Osteoblast (primary cell): ENCODE measurements around the gene IPO9. TPM values are rescaled to one million over a fixed set of nuclear protein-coding genes. Genes with fewer than 3 reads are reported as not detected.

Source experiments
- DNase-seq: peaks from one replicate; pipeline ENCODE4 v3.0.0; 2011; ENCODE audit warnings: low spot score, mixed read lengths; ENCODE audit not compliant: insufficient read length; ENCODE audit errors: missing footprints
- H2AFZ ChIP-seq: 2 replicates; pipeline ENCODE4 v1.6.0; 2011; ENCODE audit warnings: mild to moderate bottlenecking, low read length
- H3K27ac ChIP-seq: 2 replicates; pipeline ENCODE4 v1.5.1; 2011; ENCODE audit warnings: mild to moderate bottlenecking, low read depth, low read length, moderate library complexity
- H3K27me3 ChIP-seq: 2 replicates; pipeline ENCODE4 v1.6.0; 2012; ENCODE audit warnings: mild to moderate bottlenecking, control low read depth, inconsistent platforms, low read length, moderate library complexity; ENCODE audit not compliant: insufficient read depth
- H3K36me3 ChIP-seq: 2 replicates; pipeline ENCODE4 v1.5.1; 2011; ENCODE audit warnings: mild to moderate bottlenecking, low read length, control low read depth, moderate library complexity; ENCODE audit not compliant: insufficient read depth
- H3K4me1 ChIP-seq: 2 replicates; pipeline ENCODE4 v1.5.1; 2011; ENCODE audit warnings: mild to moderate bottlenecking, low read length, control low read depth, moderate library complexity; ENCODE audit not compliant: insufficient read depth
- H3K4me2 ChIP-seq: 2 replicates; pipeline ENCODE4 v1.6.0; 2011; ENCODE audit warnings: mild to moderate bottlenecking, low read length; ENCODE audit not compliant: insufficient read depth
- H3K4me3 ChIP-seq: fragments of 200-600 bp; sonication (generic); 3 replicates; pipeline ENCODE4 v1.5.1; 2012; ENCODE audit warnings: mild to moderate bottlenecking, low read length, inconsistent platforms; ENCODE audit not compliant: insufficient read depth
- H3K79me2 ChIP-seq: 2 replicates; pipeline ENCODE4 v1.6.0; 2012; ENCODE audit warnings: mild to moderate bottlenecking, low read length, control low read depth, inconsistent platforms; ENCODE audit not compliant: insufficient read depth
- H3K9me3 ChIP-seq: 2 replicates; pipeline ENCODE4 v1.5.1; 2011; ENCODE audit warnings: low read depth, low read length, control low read depth
- H4K20me1 ChIP-seq: 2 replicates; pipeline ENCODE4 v1.6.0; 2012; ENCODE audit warnings: mild to moderate bottlenecking, low read length, control low read depth; ENCODE audit not compliant: insufficient read depth
- CTCF ChIP-seq: IDR thresholded peaks from 2 replicates; pipeline ENCODE4 v1.5.1; 2011; ENCODE audit warnings: mild to moderate bottlenecking, low read depth, low read length, moderate library complexity; ENCODE audit errors: extremely low read depth
- total RNA-seq: library from RNA; depleted of rRNA; stranded (reverse); fragments of >200 nt; gene quantifications from 2 replicates; pipeline ENCODE4 v1.2.3, GENCODE V29; 2012

The IPO9 gene
- total RNA-seq, 1 donor, result 26.1 TPM

- TF ChIP-seq CTCF, result no peak
- DNase-seq, result no peak
- H3K27me3 ChIP-seq, result no peaks in the 10 kb centered on the region
- H3K4me1 ChIP-seq, result peaks cover 35% of the 10 kb centered on the region
- peaks cover 35% of the 10 kb centered on the region for H3K79me2 ChIP-seq
- H3K9me3 ChIP-seq, result no peaks in the 10 kb centered on the region
- H3K4me3 ChIP-seq, result no peak overlapping the region
- H3K4me2 ChIP-seq, result no peak overlapping the region
- H4K20me1 ChIP-seq, result no peaks in the 10 kb centered on the region
- H2AFZ ChIP-seq, result no peak overlapping the region
- H3K36me3 ChIP-seq, result peaks cover 69% of the 10 kb centered on the region
- peak overlapping the region; percentile 23 for H3K27ac ChIP-seq
Measured at GRCh38 chr1:201782353-201782752, 46.6 kb upstream of the IPO9 start.

- no peak overlapping the region for H3K4me3 ChIP-seq
- H3K4me2 ChIP-seq, result no peak overlapping the region
- H3K27me3 ChIP-seq, result no peaks in the 10 kb centered on the region
- peaks cover 76% of the 10 kb centered on the region for H3K36me3 ChIP-seq
- no peak for TF ChIP-seq CTCF
- DNase-seq, result no peak
- peak overlapping the region; percentile 23 for H3K27ac ChIP-seq
- H3K4me1 ChIP-seq, result peaks cover 29% of the 10 kb centered on the region
- H3K9me3 ChIP-seq, result no peaks in the 10 kb centered on the region
- H3K79me2 ChIP-seq, result peaks cover 35% of the 10 kb centered on the region
- H4K20me1 ChIP-seq, result no peaks in the 10 kb centered on the region
- H2AFZ ChIP-seq, result no peak overlapping the region
Measured at GRCh38 chr1:201783058-201783457, 45.9 kb upstream of the IPO9 start.

- Histone ChIP-seq H3K27ac (no peak overlapping the region), H3K4me1 (peaks cover 26% of the 10 kb centered on the region), H3K36me3 (peaks cover 81% of the 10 kb centered on the region), H3K79me2 (peaks cover 39% of the 10 kb centered on the region), H3K4me3 (no peak overlapping the region), H2AFZ (no peak overlapping the region), H3K27me3 (no peaks in the 10 kb centered on the region), H4K20me1 (no peaks in the 10 kb centered on the region), H3K9me3 (no peaks in the 10 kb centered on the region), H3K4me2 (no peak overlapping the region)
- TF ChIP-seq CTCF, result no peak
- DNase-seq, result no peak
Measured at GRCh38 chr1:201783572-201783971, 45.4 kb upstream of the IPO9 start.

- no peak overlapping the region for H3K4me3 ChIP-seq
- H3K4me1 ChIP-seq, result peaks cover 34% of the 10 kb centered on the region
- H3K36me3 ChIP-seq, result peaks cover 91% of the 10 kb centered on the region
- H3K79me2 ChIP-seq, result peaks cover 27% of the 10 kb centered on the region
- H2AFZ ChIP-seq, result no peak overlapping the region
- H3K27ac ChIP-seq, result peak overlapping the region; percentile 27
- H4K20me1 ChIP-seq, result no peaks in the 10 kb centered on the region
- TF ChIP-seq CTCF, result no peak
- H3K4me2 ChIP-seq, result no peak overlapping the region
- no peaks in the 10 kb centered on the region for H3K27me3 ChIP-seq
- H3K9me3 ChIP-seq, result no peaks in the 10 kb centered on the region
- no peak for DNase-seq
Measured at GRCh38 chr1:201785291-201785690, 43.7 kb upstream of the IPO9 start.
